Measurements from ENCODE around the gene PLEKHJ1.

DNA sequence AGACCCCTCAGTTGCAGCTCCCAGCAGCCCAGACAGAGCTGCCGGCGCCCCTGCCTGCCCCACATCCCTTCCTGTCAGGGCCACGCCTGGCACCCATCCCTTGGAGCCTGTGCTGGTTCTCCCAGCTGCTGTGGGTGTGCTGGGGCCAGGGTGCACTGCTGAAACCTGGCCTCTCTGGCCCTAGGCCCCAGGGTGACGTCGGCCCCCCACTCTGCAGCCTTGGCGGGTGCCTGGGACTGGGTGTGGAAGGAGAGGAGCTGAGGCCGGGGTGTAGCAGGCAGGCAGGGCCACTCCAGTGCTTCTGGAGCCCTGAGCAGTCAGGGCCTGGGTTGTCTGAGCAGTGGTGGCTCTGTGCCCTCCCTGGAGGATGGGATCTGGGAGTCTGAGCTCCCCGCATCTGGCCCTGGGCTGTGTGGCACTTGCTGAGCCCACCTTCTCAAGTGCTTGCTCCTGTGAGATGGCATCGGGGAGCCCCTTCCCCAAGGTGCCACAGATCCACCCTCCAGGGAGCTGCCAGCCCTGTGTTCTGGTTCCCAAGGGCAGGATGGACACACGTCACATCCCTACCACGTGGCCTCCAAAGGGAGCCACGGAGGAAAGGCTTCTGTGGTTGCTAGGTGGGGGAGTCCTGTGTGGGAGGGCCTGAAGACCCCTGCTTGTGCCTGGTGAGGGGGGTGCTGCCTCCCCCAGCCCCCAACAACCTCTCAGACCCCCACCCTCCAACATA lies 5.2 kb downstream of the PLEKHJ1 start:
- TF ChIP-seq, protein P1, sequence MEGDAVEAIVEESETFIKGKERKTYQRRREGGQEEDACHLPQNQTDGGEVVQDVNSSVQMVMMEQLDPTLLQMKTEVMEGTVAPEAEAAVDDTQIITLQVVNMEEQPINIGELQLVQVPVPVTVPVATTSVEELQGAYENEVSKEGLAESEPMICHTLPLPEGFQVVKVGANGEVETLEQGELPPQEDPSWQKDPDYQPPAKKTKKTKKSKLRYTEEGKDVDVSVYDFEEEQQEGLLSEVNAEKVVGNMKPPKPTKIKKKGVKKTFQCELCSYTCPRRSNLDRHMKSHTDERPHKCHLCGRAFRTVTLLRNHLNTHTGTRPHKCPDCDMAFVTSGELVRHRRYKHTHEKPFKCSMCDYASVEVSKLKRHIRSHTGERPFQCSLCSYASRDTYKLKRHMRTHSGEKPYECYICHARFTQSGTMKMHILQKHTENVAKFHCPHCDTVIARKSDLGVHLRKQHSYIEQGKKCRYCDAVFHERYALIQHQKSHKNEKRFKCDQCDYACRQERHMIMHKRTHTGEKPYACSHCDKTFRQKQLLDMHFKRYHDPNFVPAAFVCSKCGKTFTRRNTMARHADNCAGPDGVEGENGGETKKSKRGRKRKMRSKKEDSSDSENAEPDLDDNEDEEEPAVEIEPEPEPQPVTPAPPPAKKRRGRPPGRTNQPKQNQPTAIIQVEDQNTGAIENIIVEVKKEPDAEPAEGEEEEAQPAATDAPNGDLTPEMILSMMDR (conservative IDR thresholded peaks at IDR 0.05) = no peak
- no peak for TF ChIP-seq ZFX (IDR thresholded peaks at IDR 0.05)

Measured in C4-2B (cell line).